GM21360 (cell line): ENCODE data around the gene FOXO3.
"Not testable (repeated sequence)": the region's sequence is repeated elsewhere in the genome, so short reads cannot be mapped to it uniquely, and the experiment has no call there.

Source experiments
- ATAC-seq: cut with Tn5 transposase; IDR thresholded peaks from one replicate; pipeline ENCODE4 v1.9.1; 2021; ENCODE audit warnings: mild to moderate bottlenecking, moderate library complexity; ENCODE audit not compliant: unreplicated experiment

The FOXO3 gene

DNA sequence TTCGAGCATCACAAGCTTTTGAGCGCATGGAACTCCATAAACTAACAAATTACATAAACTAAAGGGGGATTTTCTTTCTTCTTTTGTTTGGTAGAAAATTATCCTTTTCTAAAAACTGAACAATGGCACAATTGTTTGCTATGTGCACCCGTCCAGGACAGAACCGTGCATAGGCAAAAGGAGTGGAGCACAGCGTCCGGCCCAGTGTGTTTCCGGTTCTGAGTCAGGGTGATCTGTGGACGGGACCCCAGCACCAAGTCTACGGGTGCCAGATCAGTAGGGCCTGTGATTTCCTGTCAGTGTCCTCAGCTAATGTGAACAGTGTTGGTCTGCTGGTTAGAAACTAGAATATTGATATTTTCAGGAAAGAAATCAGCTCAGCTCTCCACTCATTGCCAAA is 119.6 kb downstream of the FOXO3 start:
- ATAC-seq, result not testable (repeated sequence)

DNA sequence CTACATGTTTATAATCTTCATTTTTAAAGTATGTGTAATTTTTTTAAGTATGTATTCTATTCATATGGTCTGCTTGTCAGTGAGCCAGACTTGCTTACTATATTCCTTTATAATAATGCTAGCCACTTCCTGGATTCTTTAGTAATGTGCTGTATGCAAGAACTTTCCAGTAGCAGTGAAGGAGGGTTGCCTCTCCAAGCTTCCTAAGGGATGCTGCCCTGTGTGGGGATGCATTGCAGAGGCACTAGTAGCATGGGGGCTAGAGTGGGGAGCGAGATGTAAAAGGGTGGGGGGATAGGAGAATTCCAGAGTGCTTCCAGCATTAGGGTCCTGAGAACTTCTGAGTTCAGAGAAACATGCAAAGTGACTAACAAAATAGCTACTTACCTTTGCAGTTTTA is 121.0 kb downstream of the FOXO3 start:
- not testable (repeated sequence) for ATAC-seq

DNA sequence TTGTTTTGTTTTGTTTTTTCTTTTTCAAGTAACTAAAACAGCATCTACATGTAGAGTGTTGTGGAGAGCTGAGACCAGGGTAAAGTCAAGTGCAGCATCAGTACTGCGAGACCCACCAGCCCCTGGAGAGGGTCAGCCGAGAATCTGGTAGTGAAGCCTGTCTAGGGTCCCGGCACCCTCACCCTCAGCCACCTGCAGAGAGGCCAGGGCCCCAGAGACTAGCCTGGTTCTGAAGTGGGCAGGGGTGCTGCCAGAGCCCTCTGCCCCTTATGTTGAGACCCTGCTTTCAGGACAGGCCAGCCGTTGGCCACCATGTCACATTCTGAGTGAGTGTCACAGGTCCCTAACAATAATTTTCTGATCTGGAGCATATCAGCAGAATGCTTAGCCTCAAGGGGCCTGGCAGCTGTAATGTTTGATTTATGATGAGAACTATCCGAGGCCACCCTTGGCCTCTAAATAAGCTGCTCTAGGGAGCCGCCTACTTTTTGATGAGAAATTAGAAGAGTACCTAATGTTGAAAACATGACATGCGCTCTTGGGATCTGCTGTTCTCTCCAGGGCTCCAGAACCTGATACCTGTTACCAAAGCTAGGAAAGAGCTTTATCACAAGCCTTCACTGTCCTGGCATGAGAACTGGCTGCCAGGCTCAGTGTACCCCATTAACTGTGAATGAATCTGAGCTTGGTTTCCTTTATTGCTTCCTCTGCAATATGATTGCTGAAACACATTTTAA is 121.8 kb downstream of the FOXO3 start:
- not testable (repeated sequence) for ATAC-seq

DNA sequence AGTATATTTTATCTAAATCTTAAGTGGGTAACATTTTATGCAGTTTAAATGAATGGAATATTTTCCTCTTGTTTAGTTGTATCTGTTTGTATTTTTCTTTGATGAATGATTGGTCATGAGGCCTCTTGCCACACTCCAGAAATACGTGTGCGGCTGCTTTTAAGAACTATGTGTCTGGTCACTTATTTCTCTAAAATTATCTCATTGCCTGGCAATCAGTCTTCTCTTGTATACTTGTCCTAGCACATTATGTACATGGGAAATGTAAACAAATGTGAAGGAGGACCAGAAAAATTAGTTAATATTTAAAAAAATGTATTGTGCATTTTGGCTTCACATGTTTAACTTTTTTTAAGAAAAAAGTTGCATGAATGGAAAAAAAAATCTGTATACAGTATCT is 123.3 kb downstream of the FOXO3 start:
- not testable (repeated sequence) for ATAC-seq

- no peak for ATAC-seq
Measured at GRCh38 chr6:108684771-108685329, 124.1 kb downstream of the FOXO3 start.

GRCh38 chr6:108685970-108686369 is 125.3 kb downstream of the FOXO3 start:
- no peak for ATAC-seq

- no peak for ATAC-seq
Measured at GRCh38 chr6:108686896-108687295, 126.2 kb downstream of the FOXO3 start.

DNA sequence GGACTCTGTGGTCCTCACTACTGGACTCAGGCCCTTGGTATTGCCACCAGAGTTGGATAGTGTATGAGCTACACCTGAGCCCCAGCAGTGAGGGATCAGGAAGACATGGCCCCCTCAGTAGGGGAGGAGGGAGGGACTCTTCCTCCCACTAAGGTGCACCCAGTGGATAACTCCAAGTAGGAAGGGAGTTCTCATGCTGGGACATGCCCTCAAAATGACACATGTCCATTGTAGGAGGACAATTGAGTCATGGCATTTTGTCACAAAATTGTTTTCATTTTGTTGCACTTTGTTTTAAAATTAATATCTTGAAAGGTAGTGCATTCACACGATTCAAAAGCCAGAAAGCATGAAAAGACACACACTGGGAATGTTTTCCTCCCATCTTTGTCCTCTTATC is 127.2 kb downstream of the FOXO3 start:
- ATAC-seq, result no peak

DNA sequence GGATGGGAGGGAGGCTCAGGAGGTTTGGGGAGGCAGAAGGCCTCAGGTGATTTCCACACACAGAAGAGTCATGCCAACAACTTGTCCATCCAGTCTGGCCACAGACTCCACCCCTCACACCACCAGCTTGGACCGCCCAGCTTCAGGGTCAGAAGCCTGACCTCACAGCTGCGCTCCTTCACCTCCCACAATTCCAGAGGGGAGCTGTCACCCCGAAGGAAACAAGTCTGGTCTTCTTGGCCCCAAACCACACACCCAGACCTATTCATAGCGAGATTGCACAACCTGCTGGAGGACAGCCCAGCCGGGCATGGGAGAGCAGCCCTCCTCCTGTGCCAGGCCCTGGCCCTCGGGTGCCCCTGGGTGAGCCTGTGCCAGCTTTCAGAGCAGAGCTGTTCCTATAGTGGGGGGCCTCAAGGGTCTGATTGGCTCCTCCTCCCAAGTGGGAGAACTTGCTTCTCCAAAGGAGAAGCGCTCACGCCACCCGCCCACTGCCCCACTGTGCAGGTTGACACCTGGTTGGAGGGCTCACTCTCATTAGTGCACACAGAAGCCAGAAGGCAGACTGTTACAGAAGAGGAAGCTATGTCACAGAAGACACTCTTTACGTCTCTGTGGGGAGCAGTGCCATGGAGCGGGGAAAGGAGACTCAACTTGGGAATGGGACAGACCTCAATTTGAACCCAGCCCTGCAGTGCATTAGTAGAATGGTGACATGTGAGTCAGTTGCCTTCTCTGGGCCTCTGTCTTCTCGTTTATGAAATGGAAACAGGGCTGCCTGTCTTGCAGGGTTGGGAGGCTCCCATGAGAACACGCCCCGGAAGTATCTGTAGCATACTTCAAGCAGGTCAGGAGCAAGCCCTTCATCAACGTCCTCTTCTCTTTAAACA is 128.8 kb downstream of the FOXO3 start:
- no peak for ATAC-seq

DNA sequence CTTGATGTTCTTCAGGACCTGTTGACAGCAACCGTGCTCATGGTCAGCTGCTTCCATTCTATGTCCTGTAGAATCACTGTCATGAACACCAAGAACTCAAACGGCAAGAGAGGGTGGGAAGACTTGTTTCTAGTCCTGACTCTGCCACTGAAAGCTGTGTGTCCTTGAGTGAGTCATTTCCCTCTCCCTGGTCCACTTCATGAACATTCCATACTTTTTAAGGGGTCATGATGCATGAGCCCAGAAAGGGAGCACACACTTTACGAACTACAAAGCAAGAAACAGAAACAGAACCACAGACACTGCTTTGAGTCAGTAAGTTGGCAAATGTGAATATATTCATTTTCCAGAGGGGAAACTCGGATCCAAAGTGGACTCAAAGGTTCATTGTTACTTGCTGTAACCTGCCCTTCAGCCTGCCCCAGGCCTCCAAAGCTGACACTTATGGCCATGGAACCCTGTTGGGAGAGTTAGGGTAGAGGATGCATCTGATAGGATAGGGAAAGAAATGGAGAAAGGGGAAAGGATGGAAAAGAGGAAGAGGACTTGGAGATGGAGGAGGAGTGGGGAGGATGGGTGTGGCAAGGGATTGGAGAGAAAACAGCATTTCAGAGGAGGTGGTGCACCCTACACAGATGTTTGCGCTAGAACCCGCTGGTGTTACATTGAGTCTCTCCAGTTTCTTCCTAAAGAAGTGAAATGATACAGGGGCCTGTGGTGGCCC is 129.8 kb downstream of the FOXO3 start:
- no peak for ATAC-seq

- ATAC-seq, result no peak
Measured at GRCh38 chr6:108693430-108694154, 132.9 kb downstream of the FOXO3 start.

- ATAC-seq, result no peak
Measured at GRCh38 chr6:108694816-108695215, 134.1 kb downstream of the FOXO3 start.

GRCh38 chr6:108697561-108698161 is 136.9 kb downstream of the FOXO3 start:
- no peak for ATAC-seq

- ATAC-seq, result no peak
Measured at GRCh38 chr6:108698593-108699289, 138.0 kb downstream of the FOXO3 start.

GRCh38 chr6:108699290-108700041 is 138.7 kb downstream of the FOXO3 start:
- ATAC-seq, result no peak

DNA sequence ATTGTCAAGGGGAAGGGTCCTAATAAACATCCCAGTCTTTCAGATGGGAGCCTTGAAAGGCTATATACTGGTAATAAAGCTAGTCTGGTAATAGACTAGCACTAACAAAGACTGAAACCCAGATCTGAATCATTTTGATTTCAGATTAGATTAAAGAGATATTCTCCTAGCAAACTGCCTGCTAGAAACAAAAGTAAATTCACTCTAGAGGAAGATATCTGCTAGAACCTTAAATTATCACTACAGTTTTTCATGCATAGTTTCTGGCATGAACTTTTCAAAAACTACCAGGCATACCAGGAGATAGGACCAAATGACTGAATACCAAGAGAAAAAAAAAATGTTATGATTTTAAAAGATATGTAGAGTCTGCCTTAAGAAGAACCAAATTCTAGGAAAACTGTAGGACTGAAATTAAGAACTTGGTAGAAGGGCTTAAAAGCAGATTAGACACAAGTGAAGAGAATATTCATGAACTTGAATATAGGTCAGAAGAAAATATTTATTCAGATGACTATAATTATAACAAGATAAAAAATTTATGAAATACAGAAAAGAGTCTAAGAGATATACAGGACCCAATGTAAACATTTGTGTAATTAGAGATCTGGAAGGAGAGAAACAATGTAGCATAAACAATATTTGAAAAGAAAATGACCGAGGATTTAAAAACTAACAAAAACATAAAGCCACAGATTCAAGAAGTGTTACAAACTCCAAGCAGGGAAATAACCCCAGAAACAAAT is 141.6 kb downstream of the FOXO3 start:
- ATAC-seq, result no peak

- ATAC-seq, result no peak
Measured at GRCh38 chr6:108706649-108707048, 145.9 kb downstream of the FOXO3 start.
